SK-N-SH treated with all-trans-retinoic acid at 6 μM for 48 hours (cell line): Measurements from ENCODE around the gene CFAP161.

ENCODE experiments used
- ATAC-seq: fragments of 200-7000 bp; cut with Tn5 transposase; 3 replicates; pipeline ENCODE4 v1.9.1; 2020; ENCODE audit warnings: mild to moderate bottlenecking, moderate library complexity
- BACH2 ChIP-seq: fragments of 250-450 bp; sonication (Bioruptor Pico); IDR thresholded peaks from 2 replicates; pipeline ENCODE4 v1.9.0; 2021; ENCODE audit warnings: mild to moderate bottlenecking, borderline replicate concordance
- CSDC2 ChIP-seq: fragments of 250-450 bp; sonication (Bioruptor Pico); IDR thresholded peaks from 2 replicates; pipeline ENCODE4 v1.5.0; 2020; ENCODE audit warnings: mild to moderate bottlenecking, moderate library complexity
- ESRRG ChIP-seq: fragments of 250-450 bp; sonication (Bioruptor Pico); IDR thresholded peaks from 2 replicates; pipeline ENCODE4 v1.6.1; 2021; ENCODE audit warnings: mild to moderate bottlenecking
- GLIS3 ChIP-seq: fragments of 250-450 bp; sonication (Bioruptor Pico); IDR thresholded peaks from 2 replicates; pipeline ENCODE4 v1.5.0; 2020; ENCODE audit warnings: mild to moderate bottlenecking, moderate library complexity
- ISL1 ChIP-seq: fragments of 250-450 bp; sonication (Bioruptor Pico); IDR thresholded peaks from 2 replicates; pipeline ENCODE4 v2.1.2; 2022; ENCODE audit warnings: mild to moderate bottlenecking, moderate library complexity
- OSR1 ChIP-seq: fragments of 250-450 bp; sonication (Bioruptor Pico); IDR thresholded peaks from 2 replicates; pipeline ENCODE4 v1.8.0; 2022; ENCODE audit warnings: moderate library complexity, mild to moderate bottlenecking, inconsistent platforms
- PATZ1 ChIP-seq: fragments of 250-450 bp; sonication (Bioruptor Pico); IDR thresholded peaks from 2 replicates; pipeline ENCODE4 v1.8.0; 2020; ENCODE audit warnings: mild to moderate bottlenecking, moderate library complexity, borderline replicate concordance
- POU6F1 ChIP-seq: fragments of 250-450 bp; sonication (Bioruptor Pico); IDR thresholded peaks from 2 replicates; pipeline ENCODE4 v1.8.0; 2021; ENCODE audit warnings: low read depth, mild to moderate bottlenecking, moderate library complexity, borderline replicate concordance
- PPARA ChIP-seq: fragments of 250-450 bp; sonication (Bioruptor Pico); IDR thresholded peaks from 2 replicates; pipeline ENCODE4 v1.5.0; 2020; ENCODE audit warnings: mild to moderate bottlenecking, borderline replicate concordance
- SNAI2 ChIP-seq: fragments of 250-450 bp; sonication (Bioruptor Pico); IDR thresholded peaks from 2 replicates; pipeline ENCODE4 v1.5.0; 2020; ENCODE audit warnings: mild to moderate bottlenecking, moderate library complexity
- TCF4 ChIP-seq: fragments of 250-450 bp; sonication (Bioruptor Pico); IDR thresholded peaks from 2 replicates; pipeline ENCODE4 v1.8.0; 2021; ENCODE audit warnings: mild to moderate bottlenecking, moderate library complexity, borderline replicate concordance
- TOX ChIP-seq: fragments of 250-450 bp; sonication (Bioruptor Pico); IDR thresholded peaks from 2 replicates; pipeline ENCODE4 v1.8.0; 2021; ENCODE audit warnings: mild to moderate bottlenecking, moderate library complexity, borderline replicate concordance
- ZC3H10 ChIP-seq: fragments of 250-450 bp; sonication (Bioruptor Pico); IDR thresholded peaks from 2 replicates; pipeline ENCODE4 v1.5.1; 2021; ENCODE audit warnings: mild to moderate bottlenecking, moderate library complexity
- ZFP3 ChIP-seq: fragments of 250-450 bp; sonication (Bioruptor Pico); IDR thresholded peaks from 2 replicates; pipeline ENCODE4 v1.5.0; 2020; ENCODE audit warnings: mild to moderate bottlenecking, moderate library complexity
- ZFP30 ChIP-seq: fragments of 450-650 bp; formaldehyde crosslinking; IDR thresholded peaks from 2 replicates; pipeline ENCODE4 v1.5.0; 2022; ENCODE audit warnings: mild to moderate bottlenecking, moderate library complexity
- ZNF565 ChIP-seq: fragments of 450-650 bp; formaldehyde crosslinking; conservative IDR thresholded peaks from 2 replicates; pipeline ENCODE4 v1.5.0; 2020; ENCODE audit warnings: low read depth, mild to moderate bottlenecking, moderate library complexity
- ZNF70 ChIP-seq: fragments of 450-650 bp; formaldehyde crosslinking; IDR thresholded peaks from 2 replicates; pipeline ENCODE4 v1.5.0; 2020; ENCODE audit warnings: mild to moderate bottlenecking, moderate library complexity
- ZNF8 ChIP-seq: fragments of 450-650 bp; formaldehyde crosslinking; IDR thresholded peaks from 2 replicates; pipeline ENCODE4 v1.5.0; 2020; ENCODE audit warnings: mild to moderate bottlenecking, moderate library complexity
- TF ChIP-seq, protein P1 (sequence below): fragments of 250-450 bp; sonication (Bioruptor Pico); IDR thresholded peaks from 2 replicates; pipeline ENCODE4 v1.5.0; 2020; ENCODE audit warnings: mild to moderate bottlenecking, moderate library complexity
- TF ChIP-seq, protein P2 (sequence below): fragments of 250-450 bp; sonication (Bioruptor Pico); IDR thresholded peaks from 2 replicates; pipeline ENCODE4 v1.5.1; 2021; ENCODE audit warnings: mild to moderate bottlenecking, moderate library complexity

The CFAP161 gene

DNA sequence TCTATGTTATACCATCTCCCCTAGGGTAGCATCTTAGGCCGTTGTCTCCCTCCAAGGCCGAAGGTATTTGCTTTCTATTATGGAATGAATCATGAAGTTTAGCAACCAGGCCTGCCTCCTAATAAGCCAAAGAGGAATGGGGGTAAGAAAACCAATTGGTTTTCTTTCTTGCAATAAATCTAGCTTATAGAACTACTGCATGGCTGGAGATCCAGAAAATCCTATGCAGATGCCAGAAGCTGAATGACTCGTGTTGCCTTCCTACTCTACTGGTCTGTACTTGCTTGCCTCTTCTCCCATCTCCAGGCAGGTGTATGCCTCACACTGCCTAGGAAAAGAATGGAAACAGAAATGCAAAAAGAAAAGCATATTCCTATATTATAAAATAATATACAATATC lies 31.5 kb downstream of the CFAP161 start:
- no peak for ATAC-seq
- TF ChIP-seq BACH2: no peak
- no peak for TF ChIP-seq CSDC2 (CRISPR knock-in tag)
- TF ChIP-seq PATZ1 (CRISPR knock-in tag): no peak
- no peak for TF ChIP-seq ZC3H10
- no peak for TF ChIP-seq SNAI2
- TF ChIP-seq POU6F1 (CRISPR knock-in tag): no peak
- no peak for TF ChIP-seq TCF4 (CRISPR knock-in tag)
- no peak for TF ChIP-seq OSR1 (CRISPR knock-in tag)
- no peak for TF ChIP-seq GLIS3 (CRISPR knock-in tag)
- TF ChIP-seq TOX (CRISPR knock-in tag): no peak
- no peak for TF ChIP-seq ZNF565 (CRISPR knock-in tag)
- no peak for TF ChIP-seq ZFP30
- TF ChIP-seq ESRRG (CRISPR knock-in tag): no peak
- TF ChIP-seq, protein P1, sequence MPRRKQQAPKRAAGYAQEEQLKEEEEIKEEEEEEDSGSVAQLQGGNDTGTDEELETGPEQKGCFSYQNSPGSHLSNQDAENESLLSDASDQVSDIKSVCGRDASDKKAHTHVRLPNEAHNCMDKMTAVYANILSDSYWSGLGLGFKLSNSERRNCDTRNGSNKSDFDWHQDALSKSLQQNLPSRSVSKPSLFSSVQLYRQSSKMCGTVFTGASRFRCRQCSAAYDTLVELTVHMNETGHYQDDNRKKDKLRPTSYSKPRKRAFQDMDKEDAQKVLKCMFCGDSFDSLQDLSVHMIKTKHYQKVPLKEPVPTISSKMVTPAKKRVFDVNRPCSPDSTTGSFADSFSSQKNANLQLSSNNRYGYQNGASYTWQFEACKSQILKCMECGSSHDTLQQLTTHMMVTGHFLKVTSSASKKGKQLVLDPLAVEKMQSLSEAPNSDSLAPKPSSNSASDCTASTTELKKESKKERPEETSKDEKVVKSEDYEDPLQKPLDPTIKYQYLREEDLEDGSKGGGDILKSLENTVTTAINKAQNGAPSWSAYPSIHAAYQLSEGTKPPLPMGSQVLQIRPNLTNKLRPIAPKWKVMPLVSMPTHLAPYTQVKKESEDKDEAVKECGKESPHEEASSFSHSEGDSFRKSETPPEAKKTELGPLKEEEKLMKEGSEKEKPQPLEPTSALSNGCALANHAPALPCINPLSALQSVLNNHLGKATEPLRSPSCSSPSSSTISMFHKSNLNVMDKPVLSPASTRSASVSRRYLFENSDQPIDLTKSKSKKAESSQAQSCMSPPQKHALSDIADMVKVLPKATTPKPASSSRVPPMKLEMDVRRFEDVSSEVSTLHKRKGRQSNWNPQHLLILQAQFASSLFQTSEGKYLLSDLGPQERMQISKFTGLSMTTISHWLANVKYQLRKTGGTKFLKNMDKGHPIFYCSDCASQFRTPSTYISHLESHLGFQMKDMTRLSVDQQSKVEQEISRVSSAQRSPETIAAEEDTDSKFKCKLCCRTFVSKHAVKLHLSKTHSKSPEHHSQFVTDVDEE (CRISPR knock-in tag): no peak

DNA sequence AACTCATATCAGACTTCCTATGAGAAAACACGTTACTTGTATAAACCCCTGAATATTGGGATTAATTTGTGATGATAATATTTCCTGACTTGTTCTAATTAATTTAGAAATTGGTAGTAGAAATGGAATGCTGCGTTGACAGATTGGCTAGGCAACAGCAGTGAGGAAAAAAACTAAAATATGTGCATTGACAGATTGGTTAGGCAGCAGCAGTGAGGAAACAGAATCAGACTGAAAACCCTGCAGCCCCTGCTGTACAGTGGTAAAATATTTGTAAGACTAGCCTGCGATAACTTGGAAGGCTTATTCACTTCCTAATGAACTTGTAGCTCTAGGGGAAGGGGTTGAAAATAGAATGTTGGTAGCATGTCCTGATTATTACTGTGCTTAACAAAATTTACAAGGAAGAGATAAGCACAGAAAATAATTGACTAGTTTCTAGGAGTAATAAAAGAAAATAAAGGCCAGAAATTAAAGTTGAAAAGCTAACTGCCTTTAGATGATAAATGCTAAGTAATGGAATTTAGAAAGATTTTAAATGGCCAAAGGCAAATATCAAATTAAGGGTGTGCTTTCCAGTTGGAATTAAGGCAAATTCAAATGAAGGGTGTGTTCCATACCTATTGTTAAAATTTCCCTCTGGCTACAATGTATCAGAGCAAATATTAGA lies 32.7 kb downstream of the CFAP161 start:
- ATAC-seq: no peak
- TF ChIP-seq, protein P1 (CRISPR knock-in tag): no peak
- TF ChIP-seq ZNF8 (CRISPR knock-in tag) (no peak), TOX (CRISPR knock-in tag) (no peak), ISL1 (CRISPR knock-in tag) (no peak), ZFP3 (CRISPR knock-in tag) (no peak), ZFP30 (no peak), GLIS3 (CRISPR knock-in tag) (no peak), ESRRG (CRISPR knock-in tag) (no peak)
- TF ChIP-seq, protein P2, sequence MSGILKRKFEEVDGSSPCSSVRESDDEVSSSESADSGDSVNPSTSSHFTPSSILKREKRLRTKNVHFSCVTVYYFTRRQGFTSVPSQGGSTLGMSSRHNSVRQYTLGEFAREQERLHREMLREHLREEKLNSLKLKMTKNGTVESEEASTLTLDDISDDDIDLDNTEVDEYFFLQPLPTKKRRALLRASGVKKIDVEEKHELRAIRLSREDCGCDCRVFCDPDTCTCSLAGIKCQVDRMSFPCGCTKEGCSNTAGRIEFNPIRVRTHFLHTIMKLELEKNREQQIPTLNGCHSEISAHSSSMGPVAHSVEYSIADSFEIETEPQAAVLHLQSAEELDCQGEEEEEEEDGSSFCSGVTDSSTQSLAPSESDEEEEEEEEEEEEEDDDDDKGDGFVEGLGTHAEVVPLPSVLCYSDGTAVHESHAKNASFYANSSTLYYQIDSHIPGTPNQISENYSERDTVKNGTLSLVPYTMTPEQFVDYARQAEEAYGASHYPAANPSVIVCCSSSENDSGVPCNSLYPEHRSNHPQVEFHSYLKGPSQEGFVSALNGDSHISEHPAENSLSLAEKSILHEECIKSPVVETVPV: no peak

DNA sequence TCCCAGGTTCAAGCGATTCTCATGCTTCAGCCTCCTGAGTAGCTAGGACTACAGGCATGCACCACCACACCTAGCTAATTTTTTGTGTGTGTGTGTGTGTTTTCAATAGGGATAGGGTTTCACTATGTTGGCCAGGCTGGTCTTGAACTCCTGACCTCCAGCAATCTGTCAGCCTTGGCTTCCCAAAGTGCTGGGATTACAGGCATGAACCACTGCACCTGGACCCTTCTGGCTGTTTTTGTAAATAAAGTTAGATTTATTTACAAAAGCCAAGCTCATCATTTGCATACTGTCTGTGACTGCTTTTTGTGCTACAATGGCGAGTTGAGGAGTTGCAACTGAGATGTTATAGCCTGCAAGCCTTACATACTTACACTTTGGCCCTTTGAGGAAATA lies 34.1 kb downstream of the CFAP161 start:
- ATAC-seq: no peak
- TF ChIP-seq ZNF70 (CRISPR knock-in tag) (no peak), ISL1 (CRISPR knock-in tag) (no peak), ESRRG (CRISPR knock-in tag) (no peak), SNAI2 (no peak), ZC3H10 (no peak), CSDC2 (CRISPR knock-in tag) (no peak), PPARA (CRISPR knock-in tag) (no peak), ZFP3 (CRISPR knock-in tag) (no peak)
- TF ChIP-seq, protein P1 (CRISPR knock-in tag): no peak
- TF ChIP-seq, protein P2: no peak
